Measurements from ENCODE around the gene ZNF230.

Gene ZNF230

DNA sequence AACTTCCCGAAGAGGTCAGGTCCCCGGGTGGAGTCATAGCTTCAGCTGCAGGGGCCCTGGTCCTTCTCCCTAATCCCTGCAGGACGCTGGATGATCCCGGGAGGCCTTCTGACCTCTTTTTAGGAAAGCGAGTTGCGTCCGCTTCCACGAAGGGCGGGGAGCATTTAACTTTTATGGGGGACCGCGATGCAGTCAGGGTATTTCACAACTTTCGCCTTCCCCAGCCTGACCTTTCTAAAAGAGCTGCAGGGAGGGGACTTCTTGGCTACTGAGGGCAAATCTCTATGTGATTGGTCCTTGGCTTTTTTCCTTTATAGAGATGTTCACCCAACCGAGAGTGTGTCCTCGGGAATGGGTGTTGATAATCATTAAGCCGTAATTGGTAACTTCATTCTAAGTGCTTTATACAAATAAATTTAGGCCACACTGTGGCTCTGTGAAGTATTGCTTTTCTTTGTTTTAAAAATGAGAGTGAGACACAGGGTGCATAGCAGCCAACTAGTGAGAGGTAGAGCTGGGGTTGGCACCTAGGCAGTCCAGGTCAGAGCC, 778 bp downstream of the ZNF230 start:
- peaks cover 5% of the 10 kb centered on the region for H3K4me1 ChIP-seq (ENCODE audit: control insufficient read depth, insufficient read depth, low read length)
- no peak overlapping the region for H3K27ac ChIP-seq (ENCODE audit: low read depth, low read length)
- peaks cover 21% of the 10 kb centered on the region for H3K36me3 ChIP-seq (ENCODE audit: control insufficient read depth, insufficient read depth, low read length)
- peak overlapping the region; percentile 97 for H3K4me3 ChIP-seq (ENCODE audit: low read length)
- peak overlapping the region; percentile 81 for H3K9ac ChIP-seq (ENCODE audit: low read length)
- H3K27me3 ChIP-seq (ENCODE audit: control insufficient read depth, insufficient read depth, low read length) = no peaks in the 10 kb centered on the region

DNA sequence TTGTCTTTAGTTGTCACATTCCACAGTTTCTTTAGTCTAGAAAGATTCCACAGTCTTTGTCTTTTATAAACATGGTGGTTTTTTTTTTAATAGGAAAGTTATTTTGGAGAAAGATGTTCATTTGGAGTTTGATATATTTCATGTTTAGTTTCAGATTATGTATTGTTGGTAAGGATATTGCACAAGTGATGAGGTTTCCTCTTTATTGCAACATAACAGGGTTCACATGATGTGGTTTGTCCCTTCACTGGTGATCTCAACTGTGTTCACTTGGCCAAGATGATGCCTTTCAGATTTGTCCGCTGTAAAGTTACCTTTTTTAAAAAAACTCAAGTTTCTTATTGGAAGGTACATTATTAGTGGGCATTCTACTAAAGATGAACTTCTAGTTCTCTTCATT, 3.2 kb downstream of the ZNF230 start:
- Histone ChIP-seq H3K36me3 (ENCODE audit: control insufficient read depth, insufficient read depth, low read length) (peaks cover 43% of the 10 kb centered on the region), H3K4me3 (ENCODE audit: low read length) (no peak overlapping the region), H3K4me1 (ENCODE audit: control insufficient read depth, insufficient read depth, low read length) (peaks cover 5% of the 10 kb centered on the region), H3K27ac (ENCODE audit: low read depth, low read length) (no peak overlapping the region), H3K9ac (ENCODE audit: low read length) (no peak overlapping the region), H3K27me3 (ENCODE audit: control insufficient read depth, insufficient read depth, low read length) (no peaks in the 10 kb centered on the region)

- H3K4me3 ChIP-seq (ENCODE audit: low read length) = no peak overlapping the region
- peaks cover 5% of the 10 kb centered on the region for H3K4me1 ChIP-seq (ENCODE audit: control insufficient read depth, insufficient read depth, low read length)
- H3K36me3 ChIP-seq (ENCODE audit: control insufficient read depth, insufficient read depth, low read length) = peaks cover 53% of the 10 kb centered on the region
Observed at GRCh38 chr19:44007473-44007872, 4.7 kb downstream of the ZNF230 start.

DNA sequence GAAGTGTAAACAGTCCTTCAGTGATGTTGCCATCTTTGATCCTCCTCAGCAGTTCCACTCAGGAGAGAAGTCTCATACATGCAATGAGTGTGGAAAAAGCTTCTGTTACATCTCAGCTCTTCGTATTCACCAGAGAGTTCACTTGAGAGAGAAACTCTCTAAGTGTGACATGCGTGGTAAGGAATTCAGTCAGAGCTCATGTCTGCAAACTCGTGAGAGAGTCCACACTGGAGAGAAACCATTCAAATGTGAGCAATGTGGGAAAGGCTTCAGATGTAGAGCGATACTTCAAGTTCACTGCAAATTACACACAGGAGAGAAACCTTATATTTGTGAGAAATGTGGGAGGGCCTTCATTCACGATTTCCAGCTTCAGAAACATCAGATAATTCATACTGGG, 7.7 kb downstream of the ZNF230 start:
- Histone ChIP-seq H3K9ac (ENCODE audit: low read length) (no peak overlapping the region), H3K27ac (ENCODE audit: low read depth, low read length) (no peak overlapping the region), H3K4me3 (ENCODE audit: low read length) (no peak overlapping the region), H3K4me1 (ENCODE audit: control insufficient read depth, insufficient read depth, low read length) (no peaks in the 10 kb centered on the region), H3K36me3 (ENCODE audit: control insufficient read depth, insufficient read depth, low read length) (peaks cover 49% of the 10 kb centered on the region), H3K27me3 (ENCODE audit: control insufficient read depth, insufficient read depth, low read length) (no peaks in the 10 kb centered on the region)

More at GRCh38 chr19:44007473-44007872, 4.7 kb downstream of the ZNF230 start:
- Histone ChIP-seq H3K9ac (ENCODE audit: low read length) (no peak overlapping the region), H3K27ac (ENCODE audit: low read depth, low read length) (no peak overlapping the region), H3K27me3 (ENCODE audit: control insufficient read depth, insufficient read depth, low read length) (no peaks in the 10 kb centered on the region)

- H3K36me3 ChIP-seq (ENCODE audit: control insufficient read depth, insufficient read depth, low read length) = no peaks in the 10 kb centered on the region
- no peak overlapping the region for H3K4me3 ChIP-seq (ENCODE audit: low read length)
- H3K27me3 ChIP-seq (ENCODE audit: control insufficient read depth, insufficient read depth, low read length) = no peaks in the 10 kb centered on the region
- H3K27ac ChIP-seq (ENCODE audit: low read depth, low read length) = no peak overlapping the region
- H3K4me1 ChIP-seq (ENCODE audit: control insufficient read depth, insufficient read depth, low read length) = no peaks in the 10 kb centered on the region
- no peak overlapping the region for H3K9ac ChIP-seq (ENCODE audit: low read length)
Observed at GRCh38 chr19:44019498-44019897, 16.7 kb downstream of the ZNF230 start.

DNA sequence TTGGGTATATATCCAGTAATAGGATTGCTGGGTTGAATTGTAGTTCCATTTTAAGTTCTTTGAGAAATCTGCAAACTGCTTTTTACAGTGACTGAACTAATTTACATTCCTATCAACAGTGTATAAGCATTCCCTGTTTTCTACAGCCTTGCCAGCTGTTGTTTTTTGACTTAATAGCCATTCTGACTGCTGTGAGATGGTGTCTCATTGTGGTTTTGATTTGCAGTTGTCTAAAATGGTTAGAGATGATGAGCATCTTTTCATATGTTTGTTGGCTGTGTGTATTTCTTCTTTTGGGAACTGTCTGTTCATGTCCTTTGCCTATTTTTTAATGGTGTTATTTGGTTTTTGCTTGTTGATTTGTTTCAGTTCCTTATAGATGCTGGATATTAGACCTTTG, 18.5 kb downstream of the ZNF230 start:
- Histone ChIP-seq H3K4me3 (ENCODE audit: low read length) (no peak overlapping the region), H3K27ac (ENCODE audit: low read depth, low read length) (no peak overlapping the region), H3K9ac (ENCODE audit: low read length) (no peak overlapping the region), H3K27me3 (ENCODE audit: control insufficient read depth, insufficient read depth, low read length) (no peaks in the 10 kb centered on the region), H3K4me1 (ENCODE audit: control insufficient read depth, insufficient read depth, low read length) (no peaks in the 10 kb centered on the region), H3K36me3 (ENCODE audit: control insufficient read depth, insufficient read depth, low read length) (no peaks in the 10 kb centered on the region)

- Histone ChIP-seq H3K36me3 (ENCODE audit: control insufficient read depth, insufficient read depth, low read length) (peaks cover 13% of the 10 kb centered on the region), H3K27ac (ENCODE audit: low read depth, low read length) (peak overlapping the region; percentile 28), H3K9ac (ENCODE audit: low read length) (no peak overlapping the region)
Observed at GRCh38 chr19:44024900-44025216, 22.1 kb downstream of the ZNF230 start.

GRCh38 chr19:44025217-44025936, 22.6 kb downstream of the ZNF230 start, which contains the start of gene ZNF222:
TSS of gene ZNF222 (plus strand) at chr19:44025379. CDS start at chr19:44025437, 58 bp downstream.
- no peaks in the 10 kb centered on the region for H3K27me3 ChIP-seq (ENCODE audit: control insufficient read depth, insufficient read depth, low read length)
- H3K4me1 ChIP-seq (ENCODE audit: control insufficient read depth, insufficient read depth, low read length) = no peaks in the 10 kb centered on the region
- peak within 1 kb of the TSS; percentile 34 for H3K9ac ChIP-seq (ENCODE audit: low read length)
- H3K4me3 ChIP-seq (ENCODE audit: low read length) = peak within 1 kb of the TSS; percentile 94
- peak within 1 kb of the TSS; percentile 28 for H3K27ac ChIP-seq (ENCODE audit: low read depth, low read length)
- H3K36me3 ChIP-seq (ENCODE audit: control insufficient read depth, insufficient read depth, low read length) = peaks cover 13% of the 10 kb centered on the region

More at GRCh38 chr19:44024900-44025216, 22.1 kb downstream of the ZNF230 start:
- Histone ChIP-seq H3K27me3 (ENCODE audit: control insufficient read depth, insufficient read depth, low read length) (no peaks in the 10 kb centered on the region), H3K4me3 (ENCODE audit: low read length) (peak overlapping the region; percentile 94), H3K4me1 (ENCODE audit: control insufficient read depth, insufficient read depth, low read length) (no peaks in the 10 kb centered on the region)

- Histone ChIP-seq H3K4me3 (ENCODE audit: low read length) (no peak overlapping the region), H3K9ac (ENCODE audit: low read length) (no peak overlapping the region), H3K27ac (ENCODE audit: low read depth, low read length) (no peak overlapping the region), H3K4me1 (ENCODE audit: control insufficient read depth, insufficient read depth, low read length) (no peaks in the 10 kb centered on the region), H3K36me3 (ENCODE audit: control insufficient read depth, insufficient read depth, low read length) (peaks cover 18% of the 10 kb centered on the region), H3K27me3 (ENCODE audit: control insufficient read depth, insufficient read depth, low read length) (no peaks in the 10 kb centered on the region)
Observed at GRCh38 chr19:44026622-44027021, 23.9 kb downstream of the ZNF230 start.

DNA sequence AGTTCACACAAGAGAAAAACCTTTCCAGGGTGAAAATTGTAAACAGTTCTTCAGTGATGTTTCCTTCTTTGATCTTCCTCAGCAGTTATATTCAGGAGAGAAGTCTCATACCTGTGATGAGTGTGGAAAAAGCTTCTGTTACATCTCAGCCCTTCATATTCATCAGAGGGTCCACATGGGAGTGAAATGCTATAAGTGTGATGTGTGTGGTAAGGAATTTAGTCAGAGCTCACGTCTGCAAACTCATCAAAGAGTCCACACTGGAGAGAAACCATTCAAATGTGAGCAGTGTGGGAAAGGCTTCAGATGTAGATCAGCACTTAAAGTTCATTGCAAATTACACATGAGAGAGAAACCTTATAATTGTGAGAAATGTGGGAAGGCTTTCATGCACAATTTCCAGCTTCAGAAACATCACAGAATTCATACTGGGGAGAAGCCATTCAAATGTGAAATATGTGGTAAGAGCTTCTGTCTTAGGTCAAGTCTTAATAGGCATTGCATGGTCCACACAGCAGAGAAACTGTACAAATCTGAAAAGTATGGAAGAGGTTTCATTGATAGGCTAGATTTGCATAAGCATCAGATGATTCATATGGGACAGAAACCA, 29.3 kb downstream of the ZNF230 start:
- Histone ChIP-seq H3K27me3 (ENCODE audit: control insufficient read depth, insufficient read depth, low read length) (no peaks in the 10 kb centered on the region), H3K9ac (ENCODE audit: low read length) (no peak overlapping the region), H3K36me3 (ENCODE audit: control insufficient read depth, insufficient read depth, low read length) (peaks cover 27% of the 10 kb centered on the region), H3K4me3 (ENCODE audit: low read length) (no peak overlapping the region), H3K4me1 (ENCODE audit: control insufficient read depth, insufficient read depth, low read length) (no peaks in the 10 kb centered on the region), H3K27ac (ENCODE audit: low read depth, low read length) (no peak overlapping the region)

GRCh38 chr19:44042147-44042546, 39.4 kb downstream of the ZNF230 start:
- Histone ChIP-seq H3K4me1 (ENCODE audit: control insufficient read depth, insufficient read depth, low read length) (no peaks in the 10 kb centered on the region), H3K9ac (ENCODE audit: low read length) (no peak overlapping the region), H3K27ac (ENCODE audit: low read depth, low read length) (no peak overlapping the region), H3K27me3 (ENCODE audit: control insufficient read depth, insufficient read depth, low read length) (no peaks in the 10 kb centered on the region), H3K4me3 (ENCODE audit: low read length) (no peak overlapping the region), H3K36me3 (ENCODE audit: control insufficient read depth, insufficient read depth, low read length) (no peaks in the 10 kb centered on the region)

DNA sequence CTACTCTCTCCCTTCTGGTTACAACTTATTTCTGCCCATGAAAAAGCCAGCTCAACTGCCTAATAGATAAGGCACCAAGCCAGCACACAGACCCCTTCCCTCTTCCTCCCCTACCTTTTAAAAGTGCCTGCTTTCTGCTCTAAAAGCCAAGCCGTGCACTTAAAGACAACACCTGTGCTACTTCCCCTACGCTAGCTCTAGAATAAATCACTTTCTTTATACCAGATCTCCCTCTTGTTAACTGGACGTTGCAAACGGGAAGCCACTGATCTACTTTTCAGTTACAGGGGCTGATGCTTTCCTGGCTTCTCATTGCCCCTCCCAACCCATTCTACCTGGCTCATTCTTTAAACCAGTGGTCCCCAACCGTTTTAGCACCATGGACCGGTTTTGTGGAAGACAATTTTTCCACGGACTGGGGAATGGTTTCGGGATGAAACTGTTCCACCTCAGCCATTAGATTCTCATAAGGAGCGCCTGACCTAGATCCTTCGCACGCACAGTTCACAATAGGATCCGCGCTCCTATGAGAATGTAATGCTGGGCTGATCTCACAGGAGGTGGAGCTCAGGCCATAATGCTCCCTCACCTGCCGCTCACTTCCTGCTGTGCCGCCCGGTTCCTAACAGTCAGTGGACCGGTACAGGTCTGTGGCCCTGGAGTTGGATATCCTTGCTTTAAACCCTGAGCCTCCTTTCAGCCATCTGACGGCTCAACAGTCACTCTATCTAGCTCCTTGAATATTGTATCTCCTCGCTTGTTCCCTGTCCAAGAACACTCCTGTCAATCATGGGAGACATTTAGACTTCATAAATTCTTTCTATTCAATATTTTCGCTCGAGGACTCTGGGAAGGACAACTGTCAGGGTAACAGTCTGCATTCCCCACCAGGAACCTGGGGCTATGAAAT, 48.2 kb downstream of the ZNF230 start:
- H3K36me3 ChIP-seq (ENCODE audit: control insufficient read depth, insufficient read depth, low read length) = peaks cover 4% of the 10 kb centered on the region
- peaks cover 6% of the 10 kb centered on the region for H3K4me1 ChIP-seq (ENCODE audit: control insufficient read depth, insufficient read depth, low read length)
- peak overlapping the region; percentile 78 for H3K4me3 ChIP-seq (ENCODE audit: low read length)
- H3K9ac ChIP-seq (ENCODE audit: low read length) = peak overlapping the region; percentile 19
- H3K27ac ChIP-seq (ENCODE audit: low read depth, low read length) = peak overlapping the region; percentile 26
- no peaks in the 10 kb centered on the region for H3K27me3 ChIP-seq (ENCODE audit: control insufficient read depth, insufficient read depth, low read length)

Measured in rectal smooth muscle tissue (tissue), 1 donor.